KG1 (cell line): ENCODE results near the gene CACNA1C.
A peak's percentile ranks its signal among the peaks of the same experiment; 100 is the strongest.

Experiments
- DNase-seq: peaks from one replicate; lab custom pipeline; 2025; lab: John Stamatoyannopoulos, UW

The CACNA1C gene

GRCh38 chr12:2553388-2554126 lies 500.8 kb downstream of the CACNA1C start:
- DNase-seq = no peak

DNA sequence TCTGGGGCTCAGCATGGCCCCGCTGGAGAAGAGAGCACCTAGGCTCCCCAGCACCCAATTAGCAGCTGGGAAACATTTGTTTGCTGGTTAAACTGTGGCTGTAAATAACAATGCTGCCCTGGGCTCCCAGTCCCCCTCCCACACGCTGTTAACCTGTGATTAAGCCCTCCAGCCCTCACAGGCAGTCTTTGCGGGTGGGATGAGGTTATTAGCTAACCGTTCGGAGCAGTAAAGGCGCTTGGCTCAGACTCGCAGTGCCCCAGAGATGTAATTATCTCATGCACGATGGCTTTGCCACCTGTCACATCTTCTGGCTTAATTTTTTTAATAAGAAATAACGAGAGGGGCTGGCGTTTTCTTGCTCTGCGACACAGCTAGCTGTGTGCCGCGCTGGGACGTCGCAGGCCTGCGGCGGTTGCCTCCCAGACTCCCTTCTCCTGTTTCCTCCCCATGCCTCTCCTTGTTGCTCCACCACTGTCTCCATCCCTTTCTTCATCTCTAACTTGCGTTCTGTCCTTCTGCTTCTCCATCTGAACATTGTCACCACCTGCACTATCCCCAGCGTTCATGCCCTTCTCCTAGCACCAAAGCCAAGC lies 502.8 kb downstream of the CACNA1C start:
- no peak for DNase-seq

GRCh38 chr12:2557597-2557996 lies 504.8 kb downstream of the CACNA1C start:
- no peak for DNase-seq

- DNase-seq = no peak
Measured at GRCh38 chr12:2559931-2560330, 507.1 kb downstream of the CACNA1C start.

DNA sequence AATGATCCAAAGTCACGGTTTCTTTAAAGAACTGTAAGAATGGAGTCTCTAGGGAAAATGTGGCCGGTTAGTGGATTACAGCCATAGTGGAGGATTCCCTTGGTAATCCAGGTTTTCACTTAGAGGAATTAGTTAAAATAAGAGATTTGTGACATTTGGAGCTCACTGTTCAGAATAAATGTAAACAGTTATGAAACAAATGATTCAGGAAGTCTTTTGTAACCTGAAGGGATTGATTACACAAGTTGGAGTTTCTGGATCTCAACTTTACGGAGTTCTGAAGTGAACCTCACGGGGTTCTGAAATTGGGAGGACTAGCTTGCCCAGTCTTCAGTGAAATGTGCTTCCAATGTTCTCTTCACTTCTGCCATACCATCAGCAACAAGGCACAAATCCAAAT lies 507.6 kb downstream of the CACNA1C start:
- DNase-seq = no peak

DNA sequence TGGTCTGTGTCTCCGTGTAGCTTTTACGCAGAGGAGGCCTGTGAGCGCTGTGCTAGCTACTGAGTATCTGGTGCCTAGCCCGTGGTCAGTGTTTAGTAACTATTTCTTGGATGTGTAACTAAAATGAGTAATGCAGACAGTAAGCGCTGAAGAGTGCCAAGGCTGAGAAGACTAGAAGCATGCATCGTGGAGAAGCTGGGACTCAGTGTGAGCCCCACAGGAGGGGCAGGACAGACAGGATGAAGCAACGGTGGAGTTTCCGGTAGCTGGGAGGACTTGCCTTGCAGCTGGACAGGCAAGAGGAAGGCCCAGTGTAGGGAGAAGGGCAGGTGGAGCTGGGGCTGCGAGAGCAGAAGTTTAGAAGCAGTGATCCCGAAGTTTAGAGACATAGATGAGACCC lies 508.6 kb downstream of the CACNA1C start:
- no peak for DNase-seq

DNA sequence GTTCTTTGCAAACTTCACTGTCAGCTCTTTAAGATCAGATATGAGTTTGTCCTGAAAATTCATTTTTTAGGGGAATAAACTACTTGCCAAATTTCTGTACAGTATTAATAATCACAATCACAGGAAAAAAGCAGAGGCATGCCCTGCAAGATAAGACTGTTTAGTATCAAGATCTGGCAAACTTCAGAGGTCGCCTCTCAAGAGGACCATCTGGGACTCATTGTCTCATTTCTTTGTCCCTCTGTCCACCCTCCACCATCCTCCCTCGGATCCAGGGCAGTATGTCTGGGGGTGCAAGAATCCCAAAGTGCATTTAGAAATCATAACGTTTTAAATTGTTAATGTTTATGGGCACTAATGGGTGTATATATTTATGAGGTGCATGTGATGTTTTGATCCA lies 509.6 kb downstream of the CACNA1C start:
- DNase-seq = no peak

DNA sequence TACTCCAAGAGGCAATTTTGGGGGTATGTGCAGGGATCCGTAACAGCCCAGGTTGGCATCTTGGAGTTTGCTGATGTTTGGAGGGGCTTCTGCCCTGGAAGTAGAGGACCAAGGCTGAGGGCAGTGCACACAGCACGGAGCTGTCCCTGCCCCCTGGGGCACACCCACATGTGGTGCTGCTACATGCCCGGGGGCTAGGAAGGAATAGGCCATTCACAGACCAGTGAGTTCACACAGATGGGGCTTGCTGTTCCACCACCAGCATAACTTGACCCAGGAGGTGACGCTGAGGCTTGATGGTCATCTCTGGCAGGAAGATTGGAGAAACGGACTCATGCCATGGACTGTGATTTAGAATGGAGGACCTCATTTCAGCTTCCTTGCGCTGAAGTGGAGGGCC lies 510.9 kb downstream of the CACNA1C start:
- DNase-seq = no peak

DNA sequence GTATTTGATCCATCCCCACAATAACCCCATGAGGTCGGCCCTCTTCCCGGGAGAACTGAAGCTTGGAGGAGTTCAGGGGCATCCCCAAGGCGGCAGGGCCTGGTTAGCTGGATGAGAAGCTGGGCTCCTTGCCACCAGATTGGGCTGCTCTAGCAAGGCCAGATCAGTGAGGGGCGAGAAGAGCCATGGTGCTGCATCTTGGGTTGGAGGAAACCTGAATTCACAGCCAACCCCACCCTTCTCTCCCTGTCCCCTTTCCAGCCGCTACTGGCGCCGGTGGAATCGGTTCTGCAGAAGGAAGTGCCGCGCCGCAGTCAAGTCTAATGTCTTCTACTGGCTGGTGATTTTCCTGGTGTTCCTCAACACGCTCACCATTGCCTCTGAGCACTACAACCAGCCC lies 513.4 kb downstream of the CACNA1C start:
- no peak for DNase-seq

DNA sequence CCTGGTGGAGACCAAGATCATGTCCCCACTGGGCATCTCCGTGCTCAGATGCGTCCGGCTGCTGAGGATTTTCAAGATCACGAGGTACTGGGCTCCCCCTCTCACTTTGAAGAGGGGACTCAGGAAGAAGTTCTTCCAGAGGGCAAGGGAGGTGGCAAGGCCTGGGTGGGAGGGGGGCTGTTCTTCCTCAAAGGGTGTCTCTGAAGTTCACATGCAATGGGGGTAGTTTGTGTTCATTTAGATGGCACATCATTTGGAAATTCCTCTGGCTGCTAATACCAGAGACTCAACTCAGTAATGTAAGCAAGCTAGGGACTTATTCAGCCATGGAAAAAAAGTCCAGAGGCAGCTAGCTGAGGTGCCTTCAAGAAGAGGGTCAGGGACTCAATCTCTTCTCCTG lies 514.9 kb downstream of the CACNA1C start:
- no peak for DNase-seq

- DNase-seq = no peak
Measured at GRCh38 chr12:2570562-2570961, 517.8 kb downstream of the CACNA1C start.

DNA sequence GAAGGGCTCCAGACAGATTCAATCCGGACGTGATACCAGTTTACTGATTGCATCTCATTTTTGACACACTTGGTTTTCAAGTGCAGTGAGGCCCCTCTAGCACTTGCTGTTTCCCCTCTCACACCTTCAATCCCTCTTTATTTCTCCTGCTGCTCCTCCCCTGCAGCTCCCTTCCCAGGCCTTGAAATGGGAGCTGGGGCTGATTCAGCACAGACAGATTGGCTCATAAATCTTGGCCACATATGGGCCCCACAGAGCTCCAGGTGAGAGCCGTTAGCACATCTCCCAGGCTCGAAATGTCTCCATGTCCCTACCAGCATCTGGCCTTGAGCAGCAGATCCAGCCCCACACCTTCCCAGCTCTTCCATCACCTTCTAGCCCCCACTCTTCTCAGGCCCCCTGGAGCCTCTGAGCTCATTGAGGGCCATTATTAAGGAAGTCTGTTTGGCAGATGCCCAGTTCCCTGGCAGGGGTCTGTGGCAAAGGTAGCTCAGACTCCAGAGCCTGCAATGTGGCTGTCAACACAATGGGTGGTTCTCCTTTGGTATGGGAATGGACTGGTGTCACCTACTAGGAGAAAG lies 521.7 kb downstream of the CACNA1C start:
- no peak for DNase-seq

GRCh38 chr12:2575245-2575644 lies 522.5 kb downstream of the CACNA1C start:
- no peak for DNase-seq

DNA sequence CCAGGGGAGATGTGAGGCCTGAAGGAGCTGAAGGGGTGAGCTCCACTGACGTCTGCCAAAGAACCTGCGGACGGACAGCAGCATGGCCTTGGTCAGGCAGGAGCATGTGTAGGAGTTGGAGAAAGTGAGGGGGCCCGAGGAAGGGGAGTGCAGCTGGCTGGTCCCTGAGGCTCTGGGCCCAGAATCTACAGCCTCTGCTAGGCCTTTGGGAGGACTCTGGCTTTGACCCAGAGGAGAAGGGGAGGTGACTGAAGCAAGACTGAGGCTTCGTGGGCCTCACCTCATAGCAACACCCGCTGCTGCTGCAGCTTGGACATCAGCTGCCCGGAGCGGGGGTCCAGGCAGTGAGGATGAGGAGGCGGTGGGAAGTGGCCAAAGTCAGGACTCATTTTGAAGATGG lies 525.4 kb downstream of the CACNA1C start:
- DNase-seq = no peak

GRCh38 chr12:2578772-2579171 lies 526.0 kb downstream of the CACNA1C start:
- DNase-seq = no peak

DNA sequence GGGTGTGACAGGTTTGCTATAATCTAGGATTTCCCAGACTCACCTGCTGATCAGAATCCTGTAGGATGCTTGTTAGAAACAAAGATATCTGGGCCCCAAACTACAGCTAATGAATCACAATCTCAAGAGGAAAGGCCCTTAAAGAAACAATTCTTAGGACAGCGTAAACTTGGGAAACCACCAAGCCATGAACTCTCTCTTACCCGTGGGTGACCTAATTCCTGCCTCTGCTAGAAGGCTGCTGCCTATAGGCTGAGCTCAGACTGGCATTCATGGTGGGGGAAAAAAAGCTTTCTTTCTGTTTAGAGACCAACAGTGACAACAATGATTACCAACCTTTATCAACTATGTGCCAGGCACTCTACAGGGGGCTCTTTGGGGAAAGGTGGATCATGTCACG lies 528.0 kb downstream of the CACNA1C start:
- no peak for DNase-seq

- no peak for DNase-seq
Measured at GRCh38 chr12:2581293-2582045, 528.7 kb downstream of the CACNA1C start.

DNA sequence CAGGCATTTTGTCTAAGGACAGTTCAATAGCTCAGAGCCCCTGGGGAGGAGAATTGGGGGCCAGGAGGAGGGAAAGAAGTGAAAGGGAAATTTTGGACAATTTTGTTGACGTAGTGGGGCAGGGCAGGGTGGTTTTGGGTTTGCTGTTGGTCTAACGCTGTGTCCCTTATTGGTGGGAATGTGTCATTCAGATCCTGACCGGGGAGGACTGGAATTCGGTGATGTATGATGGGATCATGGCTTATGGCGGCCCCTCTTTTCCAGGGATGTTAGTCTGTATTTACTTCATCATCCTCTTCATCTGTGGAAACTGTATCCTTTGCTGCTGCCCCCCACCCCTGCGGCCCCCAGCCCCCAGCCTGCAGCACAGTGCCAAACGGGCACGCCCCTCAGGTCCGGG lies 529.8 kb downstream of the CACNA1C start:
- DNase-seq = no peak

DNA sequence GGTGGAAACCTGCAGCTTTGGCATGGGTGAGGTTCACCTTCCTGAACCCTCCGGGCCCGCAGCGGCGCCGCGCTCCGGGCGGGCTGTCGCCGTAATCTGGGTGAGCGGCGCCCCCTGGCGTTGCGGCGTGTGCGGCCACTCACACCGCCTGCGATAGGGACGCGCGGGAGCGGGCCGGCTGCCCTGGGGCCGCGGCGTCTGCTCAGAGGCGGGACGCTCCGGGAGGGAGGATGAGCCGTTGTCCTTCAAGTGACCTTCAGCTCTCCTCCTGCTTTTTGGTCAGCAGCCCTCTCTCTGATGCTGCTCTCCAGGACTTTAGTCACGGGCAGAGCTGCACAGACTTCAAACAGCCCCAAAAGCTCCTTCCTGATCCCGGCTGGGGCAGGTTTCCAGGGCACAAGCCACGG lies 530.3 kb downstream of the CACNA1C start:
- DNase-seq = peak; percentile 35

GRCh38 chr12:2583642-2584401 lies 531.0 kb downstream of the CACNA1C start:
- DNase-seq = no peak

- DNase-seq = no peak
Measured at GRCh38 chr12:2586156-2587038, 533.6 kb downstream of the CACNA1C start.
